Mucosa of descending colon (tissue), 3 donors: ENCODE results near the gene C19orf38. TPM values are rescaled to one million over a fixed set of nuclear protein-coding genes. Genes with fewer than 3 reads are reported as not detected.

Source experiments
- ATAC-seq: fragments of 200-7000 bp; cut with Tn5 transposase; one replicate; pipeline ENCODE4 v1.9.1; 2020; ENCODE audit warnings: mild to moderate bottlenecking, moderate library complexity
- DNase-seq, 3 donors: peaks; one replicate each; pipeline ENCODE4 v3.0.0-alpha.2; 2020
- H3K36me3 ChIP-seq: fragments of 200-600 bp; one replicate; pipeline ENCODE4 v1.8.0; 2021; ENCODE audit warnings: low read depth, mild to moderate bottlenecking
- H3K4me1 ChIP-seq: fragments of 200-600 bp; one replicate; pipeline ENCODE4 v1.8.0; 2021; ENCODE audit warnings: low read depth, mild to moderate bottlenecking
- H3K4me3 ChIP-seq: fragments of 200-600 bp; one replicate; pipeline ENCODE4 v1.8.0; 2021; ENCODE audit warnings: mild to moderate bottlenecking
- H3K9me3 ChIP-seq: fragments of 200-600 bp; one replicate; pipeline ENCODE4 v1.8.0; 2021; ENCODE audit warnings: mild to moderate bottlenecking
- intact Hi-C, 2 donors: fragments of 100-400 bp; cut with DNase I in 1 of 2; cut with micrococcal nuclease in 1 of 2; formaldehyde crosslinking; loops; one replicate each; pipeline versions ENCODE4 v1.11.0 to v1.11.1; 2022; cut with DNase I, micrococcal nuclease
- total RNA-seq, 3 donors: library from RNA; stranded (reverse); fragmentation: NEBNext Ultra II Directional in 2 of 3; extraction: Animal tissue kit (Norgen Biotek cat#: 25700) in 2 of 3; gene quantifications; one replicate each; pipeline versions ENCODE4 v1.2.1 to v1.2.4, GENCODE V29; 2021 to 2023
- TF ChIP-seq, protein P1 (sequence below): fragments of 200-600 bp; IDR thresholded peaks from one replicate; pipeline ENCODE4 v1.8.0; 2022; ENCODE audit warnings: antibody characterized with exemption, mild to moderate bottlenecking
- donor health status: DM: no; HTN: no; CAD: no; lungs with moderate emphysema.
- donor health status: DM: no; HTN: no; CAD: no.
- donor health status: DM: no; HTN: yes; CAD: no.

C19orf38 gene
- total RNA-seq, 3 donors from 2014 or later, result 0.64 to 1.9 (median 0.73) TPM

DNA sequence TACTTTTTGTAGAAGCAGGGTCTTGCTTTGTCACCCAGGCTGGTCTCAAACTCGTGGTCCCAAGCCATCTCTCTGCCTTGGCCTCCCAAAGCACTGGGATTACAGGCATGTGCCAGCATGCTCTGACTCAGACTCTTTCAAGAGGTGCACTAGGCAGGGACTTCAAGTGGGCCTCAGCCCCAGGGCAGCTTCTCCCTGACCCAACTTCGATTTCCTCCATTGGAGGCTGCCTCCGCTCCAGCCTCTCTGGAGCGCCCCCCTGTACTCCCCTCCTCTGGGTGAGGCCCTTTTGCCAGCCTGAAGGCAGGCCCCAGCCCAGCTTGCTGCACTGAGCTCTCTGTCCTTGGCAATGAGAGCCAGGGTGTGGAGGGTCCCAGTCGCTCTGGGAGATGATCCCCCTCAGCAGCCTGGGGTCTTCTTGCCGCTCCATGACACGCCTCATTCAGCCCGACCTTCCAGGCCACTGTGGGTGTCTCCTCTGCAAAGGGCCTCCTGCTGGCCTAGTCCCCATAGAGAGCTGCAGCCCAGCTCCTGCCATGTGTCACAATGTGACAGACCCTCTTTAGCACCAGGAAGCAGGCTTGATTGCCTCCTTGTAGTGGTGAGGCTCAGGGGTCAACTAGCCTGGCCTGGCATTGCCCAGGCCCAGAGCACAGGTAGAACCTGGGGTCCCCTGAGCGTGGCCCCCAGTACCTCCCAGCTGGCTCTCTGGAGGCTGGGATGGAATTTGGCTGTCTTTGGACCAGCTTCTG is 39.6 kb downstream of the C19orf38 start:
- DNase-seq (no peak), ATAC-seq (no peak)
- no peaks in the 10 kb centered on the region for H3K36me3 ChIP-seq
- intact Hi-C loops, result no loop called here
- no peaks in the 10 kb centered on the region for H3K9me3 ChIP-seq
- H3K4me1 ChIP-seq, result peaks cover 19% of the 10 kb centered on the region
- H3K4me3 ChIP-seq, result no peak overlapping the region
- TF ChIP-seq, protein P1, sequence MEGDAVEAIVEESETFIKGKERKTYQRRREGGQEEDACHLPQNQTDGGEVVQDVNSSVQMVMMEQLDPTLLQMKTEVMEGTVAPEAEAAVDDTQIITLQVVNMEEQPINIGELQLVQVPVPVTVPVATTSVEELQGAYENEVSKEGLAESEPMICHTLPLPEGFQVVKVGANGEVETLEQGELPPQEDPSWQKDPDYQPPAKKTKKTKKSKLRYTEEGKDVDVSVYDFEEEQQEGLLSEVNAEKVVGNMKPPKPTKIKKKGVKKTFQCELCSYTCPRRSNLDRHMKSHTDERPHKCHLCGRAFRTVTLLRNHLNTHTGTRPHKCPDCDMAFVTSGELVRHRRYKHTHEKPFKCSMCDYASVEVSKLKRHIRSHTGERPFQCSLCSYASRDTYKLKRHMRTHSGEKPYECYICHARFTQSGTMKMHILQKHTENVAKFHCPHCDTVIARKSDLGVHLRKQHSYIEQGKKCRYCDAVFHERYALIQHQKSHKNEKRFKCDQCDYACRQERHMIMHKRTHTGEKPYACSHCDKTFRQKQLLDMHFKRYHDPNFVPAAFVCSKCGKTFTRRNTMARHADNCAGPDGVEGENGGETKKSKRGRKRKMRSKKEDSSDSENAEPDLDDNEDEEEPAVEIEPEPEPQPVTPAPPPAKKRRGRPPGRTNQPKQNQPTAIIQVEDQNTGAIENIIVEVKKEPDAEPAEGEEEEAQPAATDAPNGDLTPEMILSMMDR, result no peak

DNA sequence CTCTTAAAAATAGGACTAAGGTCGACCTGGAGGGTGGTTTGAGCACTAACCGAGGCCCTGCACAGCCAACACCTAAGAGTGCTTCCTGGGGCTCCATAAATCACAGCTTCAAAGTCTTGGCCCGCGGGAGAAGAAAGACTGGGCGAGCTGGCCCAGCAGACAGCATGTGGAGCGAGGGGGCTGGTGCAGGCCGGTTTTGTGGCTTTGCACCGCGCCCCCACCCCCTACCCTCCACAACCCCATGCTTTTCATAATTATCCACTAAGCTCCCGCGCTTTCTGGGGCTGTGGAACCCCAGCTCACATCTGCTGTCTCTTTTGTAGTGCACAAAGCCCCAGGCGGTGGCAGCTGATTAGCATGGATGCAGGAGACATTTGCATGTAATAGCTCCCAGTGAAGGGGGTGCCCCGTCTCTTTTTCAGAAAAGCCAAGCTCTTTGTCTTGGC is 40.2 kb downstream of the C19orf38 start:
- TF ChIP-seq, protein P1, result no peak
- Histone ChIP-seq H3K4me1 (peaks cover 20% of the 10 kb centered on the region), H3K36me3 (no peaks in the 10 kb centered on the region), H3K9me3 (no peaks in the 10 kb centered on the region), H3K4me3 (no peak overlapping the region)
- intact Hi-C loops, result no loop called here
- ATAC-seq (peak; percentile 5), DNase-seq (no peak)

DNA sequence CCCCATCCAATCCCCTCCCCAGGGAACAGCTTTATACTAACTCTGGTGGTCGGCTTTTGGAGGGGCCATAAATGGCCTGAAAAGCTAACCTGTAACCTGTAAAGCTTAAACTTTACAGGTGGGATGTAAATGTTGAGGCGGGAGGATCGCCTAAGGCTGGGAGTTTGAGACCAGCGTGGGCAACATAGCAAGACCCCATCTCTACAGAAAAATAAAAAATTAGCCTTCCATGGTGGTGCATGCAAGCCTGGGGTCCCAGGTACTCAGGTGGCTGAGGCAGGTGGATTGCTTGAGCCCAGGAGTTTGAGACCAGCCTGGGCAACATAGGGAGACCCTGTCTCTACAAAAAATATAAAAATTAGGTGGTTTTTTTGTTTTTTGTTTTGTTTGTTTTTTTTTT is 41.7 kb downstream of the C19orf38 start:
- ATAC-seq, result no peak
- no peaks in the 10 kb centered on the region for H3K9me3 ChIP-seq
- no peak for DNase-seq
- TF ChIP-seq, protein P1, result no peak
- peaks cover 20% of the 10 kb centered on the region for H3K4me1 ChIP-seq
- H3K4me3 ChIP-seq, result no peak overlapping the region
- intact Hi-C loops, result no loop called here
- H3K36me3 ChIP-seq, result no peaks in the 10 kb centered on the region

DNA sequence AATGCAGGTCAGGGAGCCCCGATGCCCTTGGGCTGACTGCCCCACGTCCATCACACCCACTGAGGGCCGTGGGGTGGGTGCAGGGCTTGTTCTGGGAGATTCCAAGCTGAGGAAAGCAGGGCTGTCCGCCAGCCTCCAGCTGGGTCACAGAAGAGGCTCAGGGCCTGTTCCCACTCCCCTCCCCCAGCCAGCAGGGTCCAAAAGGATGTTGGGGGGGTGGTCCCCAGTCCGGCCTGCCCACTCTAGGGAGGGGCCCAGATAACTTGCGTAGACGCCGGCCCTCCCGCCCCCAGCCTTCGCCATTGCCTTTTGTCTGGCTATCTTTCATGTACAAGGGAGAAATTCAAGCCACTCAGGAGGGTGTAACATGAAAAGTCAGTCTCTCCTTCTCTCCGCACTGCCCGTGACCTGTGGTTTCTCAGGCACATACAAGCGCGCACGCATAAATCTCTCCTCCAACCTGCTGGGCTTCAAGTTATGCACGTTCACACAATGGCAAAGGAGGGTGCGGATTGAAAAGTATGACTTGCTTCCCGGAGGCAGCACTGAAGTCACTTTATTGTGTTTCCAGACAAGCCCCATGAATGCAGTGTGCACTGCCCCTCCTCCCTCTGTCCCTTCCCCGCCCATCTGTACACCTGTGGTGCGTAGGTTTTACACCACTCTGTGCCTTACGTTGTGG is 43.3 kb downstream of the C19orf38 start:
- Histone ChIP-seq H3K4me3 (no peak overlapping the region), H3K36me3 (no peaks in the 10 kb centered on the region), H3K4me1 (peaks cover 28% of the 10 kb centered on the region), H3K9me3 (no peaks in the 10 kb centered on the region)
- ATAC-seq (peak; percentile 94), DNase-seq (peak; percentile 78 to 83 (median 80))
- TF ChIP-seq, protein P1, result no peak
- intact Hi-C loops, result no loop called here

DNA sequence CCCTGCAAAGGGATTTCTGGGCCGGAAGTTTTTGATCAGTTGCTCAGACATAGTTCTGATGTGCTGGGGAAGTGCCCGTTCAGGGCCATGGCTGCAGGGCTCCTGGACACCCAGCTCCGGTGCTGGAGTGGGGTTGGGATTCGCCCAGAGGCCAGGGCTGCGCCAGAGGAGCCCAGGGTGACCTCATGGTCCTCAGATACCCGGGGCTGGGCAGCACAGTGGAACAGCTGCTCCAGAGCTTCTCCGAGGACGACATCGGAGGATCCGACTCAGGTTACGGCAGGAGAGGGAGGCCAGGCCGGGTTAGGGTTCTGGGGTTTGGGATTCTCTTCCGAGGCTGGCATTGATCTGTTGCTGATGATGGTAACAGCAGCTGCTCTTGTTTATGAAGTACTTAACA is 44.0 kb downstream of the C19orf38 start:
- no peak for DNase-seq
- H3K4me1 ChIP-seq, result peaks cover 35% of the 10 kb centered on the region
- intact Hi-C loops, result no loop called here

More for the DNA sequence above, 44.0 kb downstream of the C19orf38 start:
- peak; percentile 5 for ATAC-seq
- H3K4me3 ChIP-seq, result no peak overlapping the region
- TF ChIP-seq, protein P1, result no peak
- H3K9me3 ChIP-seq, result no peaks in the 10 kb centered on the region
- H3K36me3 ChIP-seq, result no peaks in the 10 kb centered on the region
